Inferior parietal cortex (tissue), 1 donor: ENCODE data around the gene BCHE.

Source experiments
- DNase-seq: peaks from one replicate; pipeline ENCODE4 v3.0.0-alpha.2; 2016; ENCODE audit errors: extremely low spot score

The BCHE gene

GRCh38 chr3:165837058-165837525, at the start of gene BCHE:
Gene BCHE (minus strand): TSS chr3:165837423. CDS start chr3:165831033, 6,390 bp downstream.
- peak; percentile 47 for DNase-seq

DNA sequence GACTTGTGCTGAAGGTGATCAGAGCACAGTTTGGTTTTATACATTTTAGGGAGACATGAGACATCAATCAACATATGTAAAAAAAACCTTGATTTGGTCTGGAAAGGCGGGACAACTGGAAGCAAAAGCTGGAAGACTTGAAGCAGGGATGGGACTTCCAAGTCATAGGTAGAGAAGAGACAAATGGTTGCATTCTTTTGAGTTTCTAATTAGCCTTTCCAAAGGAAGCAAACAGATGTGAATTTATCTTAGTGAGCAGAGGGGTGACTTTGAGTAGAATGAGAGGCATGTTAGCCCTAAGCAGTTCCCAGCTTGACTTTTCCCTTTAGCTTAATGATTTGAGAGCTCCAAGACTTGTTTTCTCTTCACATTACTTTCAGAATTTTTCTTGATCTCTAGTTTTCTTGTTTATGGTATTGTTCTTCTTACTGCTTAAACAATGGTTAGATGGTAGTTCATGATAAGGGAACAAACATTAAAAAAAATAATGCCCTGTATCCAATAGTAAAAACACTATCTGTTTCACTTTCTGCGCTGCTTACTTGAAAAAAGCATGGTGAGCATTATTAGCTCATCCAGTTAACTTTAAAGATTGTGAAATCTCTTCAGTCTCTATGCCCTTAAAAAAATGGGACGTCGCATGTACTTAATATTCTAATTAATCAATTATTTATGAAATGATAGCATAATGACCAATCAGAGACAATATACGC, 48.5 kb upstream of the BCHE start:
- DNase-seq, result no peak

DNA sequence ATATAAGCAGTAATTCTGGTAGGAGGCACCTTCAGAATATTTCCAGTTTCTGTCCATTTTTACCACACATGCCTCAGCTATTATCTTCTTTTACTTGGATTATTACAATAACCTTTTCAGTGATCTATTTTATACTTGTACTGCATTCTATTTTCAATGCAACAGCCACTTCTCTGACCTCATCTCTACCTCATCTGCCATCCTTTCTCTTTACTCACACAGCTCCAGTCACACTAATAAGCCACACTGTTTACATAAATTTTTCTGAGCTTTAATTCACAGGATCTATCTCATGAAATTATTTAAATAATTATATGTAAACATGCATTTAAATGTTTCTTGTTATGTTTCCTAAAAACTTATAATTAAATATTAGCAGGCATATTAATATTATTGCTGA, 47.3 kb upstream of the BCHE start:
- DNase-seq, result no peak

DNA sequence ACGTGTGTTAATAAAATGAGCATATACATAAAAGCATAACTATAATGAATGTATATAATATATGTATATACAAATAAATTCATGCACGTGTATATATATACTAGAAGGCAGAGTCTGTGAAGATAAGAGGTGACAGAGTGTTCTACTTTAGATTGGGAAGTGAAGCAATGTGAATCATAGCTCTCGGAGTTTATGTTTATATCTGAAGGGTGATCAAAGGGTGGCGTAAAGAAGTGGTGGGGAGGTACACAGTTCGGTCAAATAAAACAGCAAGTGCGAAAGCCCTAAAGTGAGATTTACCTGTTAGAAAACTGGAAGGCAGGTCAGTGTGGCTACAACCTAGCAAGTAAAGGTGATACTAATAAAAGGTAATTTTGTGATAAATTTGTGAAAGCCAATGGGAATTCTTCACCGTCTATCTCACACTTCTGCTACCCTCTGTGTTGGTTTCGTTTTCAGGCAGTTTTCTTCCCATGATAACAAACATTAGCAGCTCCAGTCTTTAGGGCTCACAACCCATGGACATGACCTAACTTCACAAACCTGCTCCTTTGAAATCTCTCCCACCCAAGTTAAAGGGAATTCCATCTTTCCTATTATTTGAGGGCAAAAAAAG, 46.7 kb upstream of the BCHE start:
- no peak for DNase-seq

- DNase-seq, result no peak
Measured at GRCh38 chr3:165883117-165883516, 45.9 kb upstream of the BCHE start.

GRCh38 chr3:165875644-165876043, 38.4 kb upstream of the BCHE start:
- DNase-seq, result no peak

- no peak for DNase-seq
Measured at GRCh38 chr3:165874663-165875489, 37.7 kb upstream of the BCHE start.

- DNase-seq, result no peak
Measured at GRCh38 chr3:165868088-165868487, 30.9 kb upstream of the BCHE start.

- no peak for DNase-seq
Measured at GRCh38 chr3:165859061-165859460, 21.8 kb upstream of the BCHE start.

DNA sequence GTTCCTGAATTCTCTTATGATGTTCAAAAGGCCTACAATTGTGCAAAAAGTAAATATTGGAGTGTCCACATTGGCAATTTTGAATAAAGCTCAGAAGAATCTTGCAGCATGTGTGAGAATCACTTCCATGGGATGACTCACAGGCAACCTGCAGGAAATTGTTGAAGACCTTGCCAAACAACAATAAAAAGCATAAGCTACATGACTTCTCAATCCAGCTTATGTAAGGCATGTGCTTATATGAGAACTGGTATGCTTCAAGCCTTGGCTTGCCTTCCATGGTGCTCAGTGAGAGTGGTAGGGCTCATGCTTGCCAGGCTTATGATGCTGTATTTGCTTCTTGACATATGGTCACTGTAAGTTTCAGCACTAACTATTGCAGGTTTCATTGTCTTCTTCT, 18.4 kb upstream of the BCHE start:
- DNase-seq, result no peak

- no peak for DNase-seq
Measured at GRCh38 chr3:165854696-165855095, 17.5 kb upstream of the BCHE start.

GRCh38 chr3:165852711-165853110, 15.5 kb upstream of the BCHE start:
- DNase-seq, result no peak

DNA sequence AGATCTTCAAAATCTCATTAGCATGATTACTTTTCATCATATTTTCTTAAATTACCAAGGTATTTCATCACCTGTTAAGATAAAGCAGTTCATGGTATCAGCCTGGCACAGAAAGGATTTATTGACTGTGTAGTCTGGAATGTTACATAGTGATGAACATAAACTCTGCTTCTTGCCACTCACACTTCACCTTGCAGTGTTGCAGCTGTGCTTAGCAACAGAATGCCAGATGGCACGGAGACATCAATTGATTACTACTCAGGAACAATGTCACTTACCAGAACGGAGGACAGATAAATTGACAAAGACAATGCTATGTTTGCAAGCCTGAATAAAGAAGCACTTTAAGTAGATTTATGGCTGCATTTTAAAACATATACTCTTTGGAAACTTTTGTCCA, 15.0 kb upstream of the BCHE start:
- no peak for DNase-seq

DNA sequence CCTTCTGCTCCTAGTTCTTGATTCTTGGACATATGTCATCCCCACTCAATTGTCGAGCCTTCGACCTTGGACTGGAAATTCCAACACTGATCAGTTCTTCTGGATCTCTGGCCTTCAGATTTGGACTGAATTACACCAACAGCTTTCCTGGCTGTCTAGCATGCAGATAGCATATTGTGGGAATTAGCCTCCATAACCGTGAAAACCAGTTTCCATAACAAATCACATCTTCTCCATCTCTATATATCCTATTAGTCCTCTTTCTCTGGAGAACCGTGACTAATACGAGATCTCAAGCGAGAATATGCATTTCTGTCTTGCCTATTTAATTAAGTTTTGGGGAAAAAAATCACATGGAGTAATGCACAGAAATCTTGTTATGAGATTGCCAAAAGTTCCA, 8.8 kb upstream of the BCHE start:
- DNase-seq, result no peak

DNA sequence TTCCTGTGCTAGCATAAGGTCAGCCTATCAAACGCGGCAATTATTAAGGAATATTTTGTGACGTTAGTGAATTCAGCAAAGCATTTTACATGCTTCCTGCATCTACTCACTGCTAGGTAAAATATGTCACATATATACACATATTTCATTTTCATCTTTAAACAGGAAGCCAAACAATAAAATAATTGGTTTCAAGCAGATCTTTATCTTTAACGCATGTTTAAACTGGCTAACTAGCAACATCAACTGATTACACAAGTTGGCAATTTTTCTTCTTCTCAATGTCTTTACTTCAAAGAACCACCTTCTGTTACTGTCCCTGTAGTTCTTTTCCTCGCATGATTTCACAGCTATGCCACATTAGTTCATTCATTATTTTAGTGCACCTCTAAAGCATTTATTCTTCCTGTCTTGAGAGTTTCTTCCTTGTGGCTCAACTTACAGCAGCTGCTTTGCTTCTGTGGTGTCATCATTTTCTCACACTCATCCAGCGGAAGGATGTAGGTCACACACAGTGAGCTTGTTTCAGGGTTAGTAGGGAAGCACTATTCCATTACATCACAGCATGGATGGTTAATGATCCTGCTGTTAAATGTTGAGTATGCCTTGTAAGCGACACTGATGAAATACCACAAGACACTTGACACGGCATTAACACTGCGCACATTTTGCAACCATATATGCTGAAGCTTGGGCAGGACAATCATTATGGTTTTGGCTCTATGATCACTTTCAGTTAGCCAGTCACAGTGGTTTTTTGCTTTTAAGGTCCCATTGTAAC, 2.3 kb upstream of the BCHE start:
- no peak for DNase-seq

- no peak for DNase-seq
Measured at GRCh38 chr3:165837801-165838200, 578 bp upstream of the BCHE start.

GRCh38 chr3:165835431-165835830, 1.8 kb downstream of the BCHE start:
- DNase-seq, result no peak

DNA sequence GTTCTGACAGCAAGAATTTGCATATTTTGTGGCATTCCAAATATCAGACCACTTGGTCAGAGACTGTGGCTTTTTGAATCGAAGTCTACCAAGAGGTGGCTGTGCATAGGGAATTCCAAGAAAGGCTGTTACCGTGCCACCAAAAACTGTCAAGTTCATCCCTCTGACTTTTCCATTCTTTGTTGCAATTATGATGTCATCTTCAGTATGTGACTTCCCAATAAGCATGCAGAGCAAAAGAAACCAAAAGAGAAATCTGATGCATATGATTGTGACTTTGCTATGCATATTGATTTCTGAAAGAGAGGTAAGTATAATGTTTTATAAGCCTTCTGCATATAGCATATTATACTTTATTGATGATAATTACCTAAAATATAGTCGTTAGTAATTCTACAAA, 6.5 kb downstream of the BCHE start:
- DNase-seq, result no peak

DNA sequence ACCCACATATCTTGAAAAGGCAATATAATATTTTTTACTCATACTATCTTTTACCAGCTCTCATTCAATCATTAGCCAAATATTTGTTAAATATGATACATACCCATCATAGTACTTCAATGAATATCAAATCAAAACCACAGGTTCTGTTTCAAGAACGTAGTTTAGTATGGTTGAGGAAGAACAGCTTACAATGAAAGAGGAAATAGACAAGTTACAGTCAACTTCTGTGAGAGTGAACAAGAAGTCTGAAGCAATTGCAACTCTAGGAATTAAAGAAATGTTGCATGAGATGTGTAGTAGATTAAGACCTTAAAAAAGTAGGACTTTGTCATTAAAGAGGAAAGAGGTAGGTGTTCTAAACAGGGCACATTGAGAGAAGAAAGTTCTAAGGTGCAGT, 9.3 kb downstream of the BCHE start:
- no peak for DNase-seq

DNA sequence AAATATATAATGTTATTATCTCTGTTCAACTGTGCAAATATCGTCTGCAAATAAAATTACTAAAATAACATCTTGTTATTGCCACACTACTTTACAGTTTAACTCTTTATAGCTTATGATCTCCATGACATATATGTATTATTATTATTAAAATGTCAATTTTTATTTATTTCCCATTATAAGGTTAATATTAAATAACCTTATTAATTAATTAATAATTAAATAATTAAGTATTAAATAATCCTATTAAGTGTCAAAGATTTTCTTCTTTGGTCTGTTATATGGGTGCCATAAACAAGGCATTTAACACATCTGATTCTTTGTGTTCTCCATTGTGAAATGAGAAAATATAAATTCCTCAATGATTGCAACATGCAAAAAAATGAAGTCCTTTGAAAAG, 10.0 kb downstream of the BCHE start:
- DNase-seq, result no peak

DNA sequence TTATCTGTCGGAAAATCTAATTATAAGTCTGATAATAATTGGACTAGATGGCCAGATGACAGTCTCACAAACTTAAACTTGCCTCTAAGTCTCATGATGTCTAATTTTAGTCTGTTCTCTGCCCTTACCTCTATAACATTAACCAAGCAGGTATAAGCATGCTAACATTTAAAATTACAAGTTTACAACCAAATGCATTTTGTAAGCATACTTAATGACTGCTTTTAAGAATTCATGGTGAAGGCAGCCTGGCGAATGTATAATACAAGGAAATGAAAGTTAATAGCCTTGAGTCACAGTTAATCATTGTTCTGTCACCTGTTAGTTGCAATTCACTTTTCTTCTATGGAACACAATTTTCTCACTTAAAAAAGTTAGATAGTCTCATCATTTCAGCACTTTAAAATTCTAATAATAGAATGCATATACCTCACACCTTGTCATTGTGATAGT, 16.5 kb downstream of the BCHE start:
- no peak for DNase-seq

DNA sequence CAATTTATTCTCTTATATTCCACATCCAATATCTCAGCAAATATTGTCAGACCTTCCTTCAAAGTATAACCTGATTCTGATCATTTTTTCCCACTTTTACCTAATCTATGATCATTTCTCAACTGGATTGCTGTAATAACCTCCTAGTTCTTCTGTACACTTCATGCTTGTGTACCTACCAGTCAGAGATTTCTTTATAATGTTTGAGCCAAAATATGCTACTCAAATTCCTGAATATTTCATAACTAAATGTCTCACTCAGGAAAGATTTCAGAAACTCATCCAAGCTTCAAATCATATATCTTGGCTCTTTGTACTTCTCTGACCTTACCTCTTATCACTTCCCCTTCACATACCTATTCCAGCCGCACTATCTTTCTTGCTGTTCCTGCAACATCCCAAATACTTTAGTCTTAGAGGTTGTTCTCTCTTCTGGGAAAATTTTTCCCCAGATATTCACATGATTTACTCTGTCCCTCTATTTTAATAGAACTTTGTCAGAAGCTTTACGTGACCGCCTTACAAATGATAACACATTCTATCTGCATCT, 20.0 kb downstream of the BCHE start:
- DNase-seq, result no peak
